ENCODE results near the gene RGS7.

- TF ChIP-seq CHD1 (IDR thresholded peaks at IDR 0.05; ENCODE audit: low read depth, low read length) = no peak
- TF ChIP-seq HDAC2 (IDR thresholded peaks at IDR 0.05; ENCODE audit: borderline replicate concordance in 1 of 2, low read depth in 2 of 2, low read length in 2 of 2) = no peak
Measured at GRCh38 chr1:241024834-241025233, 332.2 kb downstream of the RGS7 start.
